Thyroid gland (tissue), 4 donors: ENCODE measurements around the gene ATP9B.

Experiments used
- POLR2A ChIP-seq, 2 donors: fragments of 450-650 bp; IDR thresholded peaks; one replicate each; pipeline ENCODE4 v1.6.1; 2017; ENCODE audit warnings: antibody characterized with exemption in 2 of 2, mild to moderate bottlenecking in 2 of 2, moderate library complexity in 1 of 2
- TF ChIP-seq, protein P1 (sequence below), 6 experiments: fragments of 200-600 bp in 3 of 6; fragments of 450-650 bp in 3 of 6; sonication (generic) in 3 of 6; IDR thresholded peaks; one replicate each; pipeline ENCODE4 v1.5.1; 2016 to 2019; ENCODE audit warnings: antibody characterized with exemption in 6 of 6, mild to moderate bottlenecking in 2 of 6, inconsistent platforms in 1 of 6, moderate library complexity in 1 of 6

DNA sequence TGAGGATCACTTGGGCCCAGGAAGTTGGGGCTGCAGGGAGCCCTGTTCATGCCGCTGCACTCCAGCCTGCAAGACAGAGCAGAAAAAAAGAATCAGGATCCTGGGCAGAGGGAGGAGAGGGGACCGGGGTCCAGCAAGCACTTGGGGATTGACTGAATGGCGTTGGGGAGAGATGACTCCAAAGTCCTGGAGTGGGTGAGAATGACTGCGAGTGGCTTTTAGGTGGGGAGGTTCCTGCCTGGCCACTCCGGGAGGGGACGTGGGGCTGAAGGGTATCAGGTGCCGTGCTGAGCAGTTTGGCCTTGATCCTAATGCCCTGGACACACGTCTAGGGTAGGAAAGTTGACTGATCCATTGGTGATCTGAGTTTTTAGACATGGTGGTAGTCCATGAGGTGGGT lies 323.0 kb downstream of the ATP9B start:
- no peak for TF ChIP-seq POLR2A (IDR thresholded peaks at IDR 0.05)
- TF ChIP-seq, protein P1, sequence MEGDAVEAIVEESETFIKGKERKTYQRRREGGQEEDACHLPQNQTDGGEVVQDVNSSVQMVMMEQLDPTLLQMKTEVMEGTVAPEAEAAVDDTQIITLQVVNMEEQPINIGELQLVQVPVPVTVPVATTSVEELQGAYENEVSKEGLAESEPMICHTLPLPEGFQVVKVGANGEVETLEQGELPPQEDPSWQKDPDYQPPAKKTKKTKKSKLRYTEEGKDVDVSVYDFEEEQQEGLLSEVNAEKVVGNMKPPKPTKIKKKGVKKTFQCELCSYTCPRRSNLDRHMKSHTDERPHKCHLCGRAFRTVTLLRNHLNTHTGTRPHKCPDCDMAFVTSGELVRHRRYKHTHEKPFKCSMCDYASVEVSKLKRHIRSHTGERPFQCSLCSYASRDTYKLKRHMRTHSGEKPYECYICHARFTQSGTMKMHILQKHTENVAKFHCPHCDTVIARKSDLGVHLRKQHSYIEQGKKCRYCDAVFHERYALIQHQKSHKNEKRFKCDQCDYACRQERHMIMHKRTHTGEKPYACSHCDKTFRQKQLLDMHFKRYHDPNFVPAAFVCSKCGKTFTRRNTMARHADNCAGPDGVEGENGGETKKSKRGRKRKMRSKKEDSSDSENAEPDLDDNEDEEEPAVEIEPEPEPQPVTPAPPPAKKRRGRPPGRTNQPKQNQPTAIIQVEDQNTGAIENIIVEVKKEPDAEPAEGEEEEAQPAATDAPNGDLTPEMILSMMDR (IDR thresholded peaks at IDR 0.05) = no peak
